LNCaP clone FGC (cell line): ENCODE data around the gene KIAA0825.

Experiments used
- DNase-seq: peaks from one replicate; pipeline ENCODE4 v3.0.0-alpha.2; 2011; ENCODE audit warnings: low read depth
- H3K4me3 ChIP-seq: 2 replicates; pipeline ENCODE4 v1.5.1; 2011; ENCODE audit warnings: mild to moderate bottlenecking, low read depth, low read length, control low read depth
- CTCF ChIP-seq: IDR thresholded peaks from 2 replicates; pipeline ENCODE4 v1.5.1; 2012; ENCODE audit warnings: mild to moderate bottlenecking; ENCODE audit not compliant: control insufficient read depth, insufficient read depth; ENCODE audit errors: extremely low read depth

The KIAA0825 gene

GRCh38 chr5:94538260-94538659 lies 80.1 kb downstream of the KIAA0825 start:
- DNase-seq, result peak; percentile 17
- no peak for TF ChIP-seq CTCF
- H3K4me3 ChIP-seq, result no peak overlapping the region

- DNase-seq, result no peak
- TF ChIP-seq CTCF, result no peak
- H3K4me3 ChIP-seq, result no peak overlapping the region
Observed at GRCh38 chr5:94526706-94527105, 91.7 kb downstream of the KIAA0825 start.

GRCh38 chr5:94524841-94525697 lies 93.3 kb downstream of the KIAA0825 start:
- TF ChIP-seq CTCF, result peak; percentile 79
- DNase-seq, result peak; percentile 30
- H3K4me3 ChIP-seq, result no peak overlapping the region

GRCh38 chr5:94523018-94523417 lies 95.4 kb downstream of the KIAA0825 start:
- TF ChIP-seq CTCF, result no peak
- DNase-seq, result no peak
- H3K4me3 ChIP-seq, result no peak overlapping the region

- H3K4me3 ChIP-seq, result no peak overlapping the region
- no peak for TF ChIP-seq CTCF
- DNase-seq, result no peak
Observed at GRCh38 chr5:94522117-94522516, 96.3 kb downstream of the KIAA0825 start.

- no peak overlapping the region for H3K4me3 ChIP-seq
- no peak for DNase-seq
- no peak for TF ChIP-seq CTCF
Observed at GRCh38 chr5:94517490-94518488, 100.6 kb downstream of the KIAA0825 start.
